ENCODE data around the gene LSM3. TPM values are rescaled to one million over a fixed set of nuclear protein-coding genes. Genes with fewer than 3 reads are reported as not detected.

Gene LSM3
- total and polyA plus RNA-seq, 7 donors: 8.0 to 20.4 (median 16.5) TPM

DNA sequence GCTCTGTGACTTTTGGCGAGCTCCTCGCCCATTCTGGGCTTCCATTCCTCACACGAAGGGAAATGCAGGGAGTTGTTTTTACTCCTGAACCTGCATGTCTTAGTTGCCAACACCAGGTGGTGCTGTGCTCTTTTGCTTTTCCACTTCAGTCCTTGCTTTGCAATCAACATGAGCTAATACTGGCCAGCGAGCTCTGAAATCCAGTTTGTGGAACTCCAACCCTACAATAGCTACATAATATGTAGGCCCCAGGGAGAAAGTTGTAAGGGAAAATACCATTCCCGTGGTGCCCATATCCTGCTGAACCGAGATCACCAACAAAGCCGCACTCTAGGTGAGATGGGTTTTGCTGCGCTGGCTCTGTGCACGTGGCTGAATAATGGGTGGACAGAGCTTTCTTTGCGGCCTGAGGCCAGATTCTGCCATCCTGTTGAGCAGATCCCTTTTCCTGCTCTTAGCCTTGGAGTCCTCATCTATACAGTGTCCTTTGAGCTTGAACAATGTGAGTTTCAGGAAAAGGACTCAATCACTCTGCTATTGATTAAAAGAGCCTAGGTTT is 25.0 kb downstream of the LSM3 start:
- intact Hi-C loops (cut with DNase I): loop anchor here (2.0 kb wide), 1 partner anchor 265 kb away; no protein-coding TSS in a partner anchor
- DNase-seq: peak; percentile 83
- peak overlapping the region in 1 of 4 donors; percentile 22 for H3K27ac ChIP-seq
- peaks cover 0 to 16% (median 9%) of the 10 kb centered on the region in 4 donors for H3K36me3 ChIP-seq
- no peaks in the 10 kb centered on the region for H3K9me3 ChIP-seq
- H3K4me1 ChIP-seq: no peaks in the 10 kb centered on the region
- WGBS, 2 donors: 48 to 52% methylated on average over 10 of the region's 10 CpGs
- no peak overlapping the region for H3K4me3 ChIP-seq
- TF ChIP-seq POLR2AphosphoS5 (IDR thresholded peaks at IDR 0.05) (no peak), POLR2A (IDR thresholded peaks at IDR 0.05) (no peak), CTCF (IDR thresholded peaks at IDR 0.05) (peak; percentile 28 to 76 (median 68)), EP300 (IDR thresholded peaks at IDR 0.05) (no peak)
- H3K27me3 ChIP-seq: no peaks in the 10 kb centered on the region

- TF ChIP-seq CTCF (IDR thresholded peaks at IDR 0.05): no peak
- no peak for TF ChIP-seq EP300 (IDR thresholded peaks at IDR 0.05)
- no peak for TF ChIP-seq POLR2A (IDR thresholded peaks at IDR 0.05)
- peak in 2 of 4 donors; percentile 21 to 49 for TF ChIP-seq POLR2AphosphoS5 (IDR thresholded peaks at IDR 0.05)
Measured at GRCh38 chr3:14204515-14205284, 26.1 kb downstream of the LSM3 start.

GRCh38 chr3:14206548-14207177 is 28.0 kb downstream of the LSM3 start:
- Histone ChIP-seq H3K27ac (no peak overlapping the region), H3K36me3 (no peaks in the 10 kb centered on the region), H3K9me3 (no peaks in the 10 kb centered on the region), H3K4me1 (no peaks in the 10 kb centered on the region), H3K27me3 (no peaks in the 10 kb centered on the region), H3K4me3 (no peak overlapping the region)
- 96% methylated on average over 6 of the region's 6 CpGs for WGBS, 2 donors
- intact Hi-C loops (cut with DNase I): no loop called here
- TF ChIP-seq CTCF (IDR thresholded peaks at IDR 0.05): no peak
- TF ChIP-seq POLR2AphosphoS5 (IDR thresholded peaks at IDR 0.05): no peak
- TF ChIP-seq POLR2A (IDR thresholded peaks at IDR 0.05): no peak
- TF ChIP-seq EP300 (IDR thresholded peaks at IDR 0.05): no peak
- no peak for DNase-seq

More at GRCh38 chr3:14204515-14205284, 26.1 kb downstream of the LSM3 start:
- 47 to 65% methylated on average over 11 of the region's 11 CpGs for WGBS, 2 donors
- Histone ChIP-seq H3K4me3 (no peak overlapping the region), H3K4me1 (no peaks in the 10 kb centered on the region), H3K9me3 (no peaks in the 10 kb centered on the region), H3K36me3 (peaks cover 0 to 5% (median under 1%) of the 10 kb centered on the region in 4 donors), H3K27me3 (no peaks in the 10 kb centered on the region), H3K27ac (peak overlapping the region in 2 of 4 donors; percentile 29 to 68)
- peak; percentile 71 for DNase-seq
- intact Hi-C loops (cut with DNase I): no loop called here

DNA sequence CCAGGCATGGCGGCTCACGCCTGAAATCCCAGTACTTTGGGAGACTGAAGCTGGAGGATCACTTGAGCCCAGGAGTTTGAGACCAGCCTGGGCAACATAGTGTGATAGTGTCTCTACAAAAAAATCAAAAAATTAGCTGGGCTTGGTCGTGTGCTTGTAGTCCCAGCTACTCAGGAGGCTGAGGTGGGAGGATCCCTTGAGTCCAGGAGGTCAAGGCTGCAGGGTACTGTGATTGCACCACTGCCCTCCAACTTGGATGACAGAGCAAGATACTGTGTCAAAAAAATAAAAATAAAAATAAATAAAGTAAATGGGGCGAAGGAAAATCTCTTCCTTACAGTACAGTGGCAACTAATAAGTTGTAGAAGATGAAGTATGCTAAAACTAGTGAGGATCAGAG is 29.6 kb downstream of the LSM3 start:
- 87 to 92% methylated on average over 4 of the region's 4 CpGs for WGBS, 2 donors
- no peaks in the 10 kb centered on the region for H3K9me3 ChIP-seq
- H3K4me1 ChIP-seq: no peaks in the 10 kb centered on the region
- DNase-seq: no peak
- intact Hi-C loops (cut with DNase I): no loop called here
- H3K36me3 ChIP-seq: no peaks in the 10 kb centered on the region
- no peak overlapping the region for H3K4me3 ChIP-seq
- TF ChIP-seq EP300 (IDR thresholded peaks at IDR 0.05): no peak
- TF ChIP-seq POLR2AphosphoS5 (IDR thresholded peaks at IDR 0.05): no peak
- TF ChIP-seq POLR2A (IDR thresholded peaks at IDR 0.05): no peak
- TF ChIP-seq CTCF (IDR thresholded peaks at IDR 0.05): no peak
- H3K27ac ChIP-seq: no peak overlapping the region
- H3K27me3 ChIP-seq: no peaks in the 10 kb centered on the region

Data from sigmoid colon (tissue), 7 donors.